A549 (cell line): ENCODE data around the gene TM4SF18. TPM values are rescaled to one million over a fixed set of nuclear protein-coding genes. Genes with fewer than 3 reads are reported as not detected.
A peak's percentile ranks its signal among the peaks of the same experiment; 100 is the strongest.

Experiments used
- ATAC-seq, 2 experiments: fragments of 200-7000 bp in 1 of 2; fragments of >200 bp in 1 of 2; cut with Nextera tagmentation in 1 of 2; cut with Tn5 transposase in 1 of 2; 3 replicates each; pipeline versions ENCODE4 v1.8.0 to v1.9.1; 2018 to 2020; ENCODE audit warnings: mild to moderate bottlenecking in 1 of 2, moderate library complexity in 1 of 2
- CTCF ChIA-PET: fragments of 300-600 bp; sonication (Branson Sonifier 250); formaldehyde crosslinking; extraction: SDS; loops from one replicate; lab custom pipeline; 2021; ENCODE audit warnings: antibody characterized with exemption, inconsistent platforms; lab: Yijun Ruan, JAX
- POLR2A ChIA-PET: fragments of 350-600 bp; formaldehyde crosslinking; extraction: SDS; loops from one replicate; lab custom pipeline; 2021; ENCODE audit warnings: antibody characterized with exemption, inconsistent platforms; lab: Yijun Ruan, JAX
- DNase-seq, 2 experiments: peaks; one replicate each; pipeline versions ENCODE4 v3.0.0 to v3.0.0-alpha.2; 2011 to 2016; ENCODE audit warnings: low read depth in 1 of 2, low spot score in 1 of 2
- FAIRE-seq: peaks from 2 replicates; lab custom pipeline; 2011; peaks lifted over from hg19 to GRCh38; lab: Jason Lieb, UNC
- H3K27ac ChIP-seq, 2 experiments: fragments of >200 bp; sonication (Bioruptor Twin); formaldehyde crosslinking; 3 replicates each; pipeline ENCODE4 v1.5.1; 2016 to 2017
- H3K4me1 ChIP-seq: fragments of >200 bp; sonication (Bioruptor Twin); formaldehyde crosslinking; 3 replicates; pipeline ENCODE4 v1.6.1; 2016
- H3K4me2 ChIP-seq: fragments of >200 bp; sonication (Bioruptor Twin); formaldehyde crosslinking; 3 replicates; pipeline ENCODE4 v1.6.1; 2016
- H3K4me3 ChIP-seq: fragments of >200 bp; sonication (Bioruptor Twin); formaldehyde crosslinking; 3 replicates; pipeline ENCODE4 v1.5.1; 2016
- H3K9me3 ChIP-seq: fragments of >200 bp; sonication (Bioruptor Twin); formaldehyde crosslinking; 3 replicates; pipeline ENCODE4 v1.6.1; 2016
- CBX2 ChIP-seq: fragments of 200-600 bp; sonication (generic); IDR thresholded peaks from 2 replicates; pipeline ENCODE4 v1.6.1; 2016; ENCODE audit warnings: low read depth, mild to moderate bottlenecking, borderline replicate concordance
- CEBPB ChIP-seq, 2 experiments: fragments of >200 bp in 1 of 2; sonication (Bioruptor Twin) in 1 of 2; formaldehyde crosslinking in 1 of 2; IDR thresholded peaks; 2 replicates each; pipeline ENCODE4 v1.6.1; 2012 to 2016
- EHMT2 ChIP-seq: fragments of 200-600 bp; sonication (generic); IDR thresholded peaks from 2 replicates; pipeline ENCODE4 v1.6.1; 2016; ENCODE audit warnings: antibody characterized with exemption, low read depth, mild to moderate bottlenecking, moderate library complexity
- ELK1 ChIP-seq: fragments of 150-350 bp; IDR thresholded peaks from 2 replicates; pipeline ENCODE4 v1.6.1; 2014; ENCODE audit warnings: low read depth, mild to moderate bottlenecking, low read length
- FOSB ChIP-seq: fragments of 250-450 bp; sonication (Bioruptor Pico); IDR thresholded peaks from 2 replicates; pipeline ENCODE4 v1.5.0; 2020; ENCODE audit warnings: mild to moderate bottlenecking, moderate library complexity
- FOSL2 ChIP-seq, 2 experiments: fragments of 450-650 bp in 1 of 2; fragments of >200 bp in 1 of 2; sonication (Bioruptor Twin) in 1 of 2; formaldehyde crosslinking; IDR thresholded peaks; 2 replicates each; pipeline versions ENCODE4 v1.5.0 to v1.6.1; 2016 to 2020; ENCODE audit warnings: mild to moderate bottlenecking in 1 of 2, moderate library complexity in 1 of 2
- GATA3 ChIP-seq: IDR thresholded peaks from 2 replicates; pipeline ENCODE4 v1.6.1; 2012; ENCODE audit warnings: borderline replicate concordance
- HES2 ChIP-seq: fragments of >200 bp; sonication (Bioruptor Twin); formaldehyde crosslinking; IDR thresholded peaks from 2 replicates; pipeline ENCODE4 v1.6.1; 2016
- HMGXB4 ChIP-seq: fragments of 250-450 bp; sonication (Bioruptor Pico); IDR thresholded peaks from 2 replicates; pipeline ENCODE4 v1.5.0; 2021; ENCODE audit warnings: mild to moderate bottlenecking, moderate library complexity, borderline replicate concordance
- HOXB5 ChIP-seq: fragments of 250-450 bp; sonication (Bioruptor Pico); IDR thresholded peaks from 2 replicates; pipeline ENCODE4 v1.5.0; 2020; ENCODE audit warnings: mild to moderate bottlenecking, moderate library complexity
- JUNB ChIP-seq: fragments of >200 bp; sonication (Bioruptor Twin); formaldehyde crosslinking; IDR thresholded peaks from 2 replicates; pipeline ENCODE4 v1.6.1; 2016
- KDM1A ChIP-seq: fragments of 200-600 bp; sonication (generic); IDR thresholded peaks from 2 replicates; pipeline ENCODE4 v1.6.1; 2016; ENCODE audit warnings: low read depth, mild to moderate bottlenecking
- MAX ChIP-seq: IDR thresholded peaks from 2 replicates; pipeline ENCODE4 v1.6.1; 2012
- MYC ChIP-seq: IDR thresholded peaks from 2 replicates; pipeline ENCODE4 v1.6.1; 2012; ENCODE audit warnings: mild to moderate bottlenecking, inconsistent platforms, low read length, improper control_type of control experiment, borderline replicate concordance
- NPAS2 ChIP-seq: fragments of 250-450 bp; sonication (Bioruptor Pico); IDR thresholded peaks from 2 replicates; pipeline ENCODE4 v1.8.0; 2022; ENCODE audit warnings: mild to moderate bottlenecking, moderate library complexity, borderline replicate concordance
- PBX3 ChIP-seq: IDR thresholded peaks from 2 replicates; pipeline ENCODE4 v1.6.1; 2012
- RARB ChIP-seq: fragments of 250-450 bp; sonication (Bioruptor Pico); IDR thresholded peaks from 2 replicates; pipeline ENCODE4 v1.8.0; 2021; ENCODE audit warnings: mild to moderate bottlenecking, moderate library complexity
- RNF2 ChIP-seq: fragments of 200-600 bp; sonication (generic); IDR thresholded peaks from 2 replicates; pipeline ENCODE4 v1.6.1; 2016; ENCODE audit warnings: low read depth, mild to moderate bottlenecking, antibody characterized with exemption, moderate library complexity, borderline replicate concordance
- SMC3 ChIP-seq: fragments of >200 bp; sonication (Bioruptor Twin); formaldehyde crosslinking; IDR thresholded peaks from 3 replicates; pipeline ENCODE4 v1.6.1; 2018; ENCODE audit warnings: inconsistent platforms
- SREBF2 ChIP-seq: fragments of 450-650 bp; IDR thresholded peaks from 2 replicates; pipeline ENCODE4 v1.6.1; 2014; ENCODE audit warnings: mild to moderate bottlenecking, moderate library complexity
- TP53 ChIP-seq: fragments of 250-450 bp; sonication (Bioruptor Pico); IDR thresholded peaks from 2 replicates; pipeline ENCODE4 v1.5.0; 2021; ENCODE audit warnings: mild to moderate bottlenecking, moderate library complexity
- ZFP36 ChIP-seq: fragments of 450-650 bp; IDR thresholded peaks from 2 replicates; pipeline ENCODE4 v1.6.1; 2014; ENCODE audit warnings: borderline replicate concordance; ENCODE audit not compliant: partially characterized antibody
- WGBS: methylation state at CpG from one replicate; pipeline ENCODE4 v1.1.6; 2017; ENCODE audit errors: missing lambda C conversion rate; 5-methylcytosine and 5-hydroxymethylcytosine counted together
- polyA plus RNA-seq, 4 experiments: library from polyadenylated mRNA; depleted of rRNA in 3 of 4; stranded (reverse); fragments of >200 nt; fragmentation: RNase III in 1 of 4; extraction: RNeasy Plus Mini Kit Qiagen cat#74134 plus additional on column Dnase treatment in 1 of 4; gene quantifications; 2 replicates in 3 of 4; 3 replicates in 1 of 4; pipeline ENCODE4 v1.2.3, GENCODE V29; 2011 to 2017
- TF ChIP-seq, protein P1 (sequence below): fragments of >200 bp; sonication (Bioruptor Twin); formaldehyde crosslinking; IDR thresholded peaks from 3 replicates; pipeline ENCODE4 v1.5.1; 2016

Gene TM4SF18
- polyA plus RNA-seq, 2 of the 4 experiments (the other 2 are of a cell fraction), result 51.3 to 99.8 TPM

DNA sequence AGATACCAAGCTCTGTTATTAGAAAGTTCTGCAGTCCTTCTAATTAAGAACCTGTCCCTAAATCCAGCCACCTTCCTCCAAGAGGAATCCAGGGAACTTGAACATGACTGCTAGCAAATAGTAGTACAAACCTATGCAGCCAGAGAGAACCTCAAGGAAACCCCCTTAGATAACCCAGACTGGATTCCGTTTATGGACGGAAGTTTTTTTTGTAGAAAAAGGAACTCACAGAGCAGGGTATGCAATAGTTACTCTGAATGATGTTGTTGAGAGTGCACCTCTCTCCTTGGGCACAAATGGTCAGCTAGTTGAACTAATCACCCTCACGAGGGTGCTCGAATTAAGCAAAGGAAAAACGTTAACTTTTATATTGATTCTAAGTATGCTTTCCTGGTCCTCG is 40.8 kb downstream of the TM4SF18 start:
- no peaks in the 10 kb centered on the region; the same call in 2 of the 3 replicates for H3K9me3 ChIP-seq
- FAIRE-seq, result no peak
- no peak overlapping the region for H3K4me3 ChIP-seq
- WGBS, result 91% methylated on average over 6 of the region's 6 CpGs
- ChIA-PET CTCF (interaction anchor here (0.7 to 2.7 kb wide), 9 partner anchors 12 to 172 kb away, joined by 3 to 14 read pairs (median 3); partner anchors contain the start of gene TM4SF18), POLR2A (no interaction called here)
- H3K4me1 ChIP-seq, result peaks cover 11% of the 10 kb centered on the region
- DNase-seq, result no peak
- peak overlapping the region in 1 of 2 experiments; percentile 87; a peak in 3 of 6 replicates for H3K27ac ChIP-seq
- H3K4me2 ChIP-seq, result no peak overlapping the region
- ATAC-seq, result no peak
- TF ChIP-seq ELK1 (no peak), NPAS2 (CRISPR knock-in tag) (no peak), HMGXB4 (no peak), FOSB (no peak), RARB (CRISPR knock-in tag) (no peak), GATA3 (no peak), HES2 (no peak), FOSL2 (IDR thresholded peaks at IDR 0.05) (no peak), FOSL2 (CRISPR knock-in tag; IDR thresholded peaks at IDR 0.05) (no peak), ZFP36 (no peak), PBX3 (no peak), HOXB5 (CRISPR knock-in tag) (no peak), TP53 (CRISPR knock-in tag) (no peak), EHMT2 (no peak), CEBPB (IDR thresholded peaks at IDR 0.05) (no peak), MYC (no peak), CBX2 (no peak), JUNB (no peak), KDM1A (no peak), RNF2 (no peak), SREBF2 (no peak)

DNA sequence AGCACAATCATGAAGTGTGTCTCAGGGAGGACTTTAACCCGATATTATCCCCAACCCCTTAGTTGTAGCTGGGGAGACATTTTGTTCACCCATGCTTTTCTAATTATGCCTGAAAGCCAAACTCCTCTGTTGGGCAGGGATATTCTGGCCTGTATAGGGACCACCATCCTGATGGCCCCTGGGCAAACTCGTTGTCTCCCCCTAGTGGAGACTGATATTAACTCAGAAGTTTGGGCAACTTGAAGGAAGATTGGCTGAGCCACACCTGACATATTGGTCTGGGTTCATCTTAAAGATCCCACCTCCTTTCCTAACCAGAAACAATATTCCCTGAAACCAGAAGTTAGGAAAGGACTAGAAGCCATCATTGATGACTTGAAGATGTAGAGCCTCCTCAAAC is 42.3 kb downstream of the TM4SF18 start:
- DNase-seq, result peak in 1 of 2 experiments; percentile 33
- Histone ChIP-seq H3K27ac (peak overlapping the region in 1 of 2 experiments; percentile 87; a peak in 2 of 6 replicates), H3K4me2 (no peak overlapping the region), H3K4me3 (no peak overlapping the region), H3K9me3 (no peaks in the 10 kb centered on the region; the same call in 2 of the 3 replicates), H3K4me1 (no peaks in the 10 kb centered on the region)
- ATAC-seq, result peak in 1 of 2 experiments; percentile 40; a peak in 1 of 6 replicates
- WGBS, result 46% methylated on average over 2 of the region's 2 CpGs
- TF ChIP-seq TP53 (CRISPR knock-in tag) (no peak), MAX (no peak), SMC3 (0 out of 3 replicates have a peak, but pooled peaks have one; percentile 14), RARB (CRISPR knock-in tag) (no peak)
- TF ChIP-seq, protein P1, sequence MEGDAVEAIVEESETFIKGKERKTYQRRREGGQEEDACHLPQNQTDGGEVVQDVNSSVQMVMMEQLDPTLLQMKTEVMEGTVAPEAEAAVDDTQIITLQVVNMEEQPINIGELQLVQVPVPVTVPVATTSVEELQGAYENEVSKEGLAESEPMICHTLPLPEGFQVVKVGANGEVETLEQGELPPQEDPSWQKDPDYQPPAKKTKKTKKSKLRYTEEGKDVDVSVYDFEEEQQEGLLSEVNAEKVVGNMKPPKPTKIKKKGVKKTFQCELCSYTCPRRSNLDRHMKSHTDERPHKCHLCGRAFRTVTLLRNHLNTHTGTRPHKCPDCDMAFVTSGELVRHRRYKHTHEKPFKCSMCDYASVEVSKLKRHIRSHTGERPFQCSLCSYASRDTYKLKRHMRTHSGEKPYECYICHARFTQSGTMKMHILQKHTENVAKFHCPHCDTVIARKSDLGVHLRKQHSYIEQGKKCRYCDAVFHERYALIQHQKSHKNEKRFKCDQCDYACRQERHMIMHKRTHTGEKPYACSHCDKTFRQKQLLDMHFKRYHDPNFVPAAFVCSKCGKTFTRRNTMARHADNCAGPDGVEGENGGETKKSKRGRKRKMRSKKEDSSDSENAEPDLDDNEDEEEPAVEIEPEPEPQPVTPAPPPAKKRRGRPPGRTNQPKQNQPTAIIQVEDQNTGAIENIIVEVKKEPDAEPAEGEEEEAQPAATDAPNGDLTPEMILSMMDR, result peak; percentile 42; the same call in 1 of the 3 replicates
- no peak for FAIRE-seq
- ChIA-PET CTCF (interaction anchor here (1.1 to 1.7 kb wide), 6 partner anchors 10 to 171 kb away, joined by 3 to 5 read pairs (median 4); no protein-coding TSS in a partner anchor), POLR2A (no interaction called here)
